HFF-Myc (cell line): ENCODE results near the gene DNHD1.

Experiments used
- DNase-seq: peaks from one replicate; pipeline ENCODE4 v3.0.0-alpha.2; 2011; ENCODE audit warnings: low read depth; ENCODE audit errors: extremely low read depth
- H3K4me3 ChIP-seq: replicated peaks from 2 replicates; pipeline ENCODE4 v1.5.1; 2011; ENCODE audit warnings: low read depth, mild to moderate bottlenecking, control low read depth, low read length
- CTCF ChIP-seq: IDR thresholded peaks from 2 replicates; pipeline ENCODE4 v1.5.1; 2012; ENCODE audit warnings: mild to moderate bottlenecking, low read depth, low read length, control low read depth; ENCODE audit errors: missing control alignments

The DNHD1 gene

GRCh38 chr11:6574816-6575715 lies 78.0 kb downstream of the DNHD1 start:
- no peak for TF ChIP-seq CTCF
- DNase-seq: no peak
- no peak overlapping the region for H3K4me3 ChIP-seq

DNA sequence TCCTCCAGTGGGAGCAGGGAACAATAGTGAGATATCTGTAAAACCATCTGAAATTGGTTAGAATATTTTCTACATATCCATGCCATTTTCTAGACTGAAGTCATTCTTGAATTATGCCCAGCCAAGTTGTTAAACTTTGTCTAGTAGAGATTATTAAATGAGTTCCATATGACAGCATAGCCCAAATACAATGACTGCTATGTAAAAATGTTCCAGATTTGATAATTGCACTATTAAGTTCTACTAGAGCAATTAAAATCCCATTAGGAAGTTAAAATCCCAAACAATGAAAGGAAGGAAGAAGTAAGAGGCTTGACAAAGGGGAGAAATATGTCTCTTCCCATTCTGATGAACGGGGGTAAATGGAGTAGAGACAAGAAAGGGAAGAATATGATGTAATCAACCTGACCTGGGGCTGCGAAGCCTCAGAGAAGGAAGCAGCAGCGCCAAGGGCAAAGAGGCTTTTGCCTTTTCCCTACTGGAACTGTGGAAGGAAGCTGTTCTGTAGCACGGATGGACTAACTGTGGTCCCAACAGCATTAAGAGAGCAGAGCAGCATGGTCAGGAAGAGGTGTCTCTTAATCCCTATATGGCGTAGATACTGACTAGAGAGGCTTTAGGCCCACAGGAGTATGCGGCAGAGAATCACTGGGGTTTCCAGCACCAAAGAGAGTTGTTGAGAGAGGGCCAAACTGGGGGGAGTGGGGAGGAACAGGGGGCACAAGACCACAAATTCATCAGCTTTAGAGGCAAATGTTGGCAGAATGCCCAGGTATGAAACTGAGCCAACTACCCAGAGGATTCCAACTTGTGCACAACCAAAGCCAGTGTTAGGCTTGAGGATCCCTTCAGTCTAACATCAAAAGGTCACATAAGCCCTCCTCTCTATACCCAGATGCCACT lies 79.6 kb downstream of the DNHD1 start:
- no peak overlapping the region for H3K4me3 ChIP-seq
- TF ChIP-seq CTCF: no peak
- DNase-seq: peak; percentile 83

- no peak overlapping the region for H3K4me3 ChIP-seq
- no peak for TF ChIP-seq CTCF
Measured at GRCh38 chr11:6578134-6578533, 81.1 kb downstream of the DNHD1 start.

GRCh38 chr11:6579681-6580080 lies 82.6 kb downstream of the DNHD1 start:
- no peak for DNase-seq
- H3K4me3 ChIP-seq: no peak overlapping the region
- TF ChIP-seq CTCF: no peak

More at GRCh38 chr11:6578134-6578533, 81.1 kb downstream of the DNHD1 start:
- DNase-seq: no peak

DNA sequence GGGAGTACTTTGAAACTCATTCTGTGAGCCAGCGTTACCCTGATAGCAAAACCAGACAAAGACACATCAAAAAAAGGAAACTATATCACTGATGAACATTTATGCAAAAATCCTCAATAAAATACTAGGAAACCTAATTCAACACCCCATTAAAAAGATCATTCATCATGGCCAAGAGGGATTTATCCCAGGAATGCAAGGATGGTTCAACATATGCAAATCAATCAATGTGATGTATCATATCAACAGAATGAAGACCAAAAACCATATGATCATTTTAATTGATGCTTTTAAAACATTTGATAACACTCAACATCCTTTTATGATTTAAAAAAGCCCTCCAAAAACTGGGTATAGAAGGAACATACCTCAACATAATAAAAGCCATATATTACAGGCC lies 86.5 kb downstream of the DNHD1 start:
- no peak overlapping the region for H3K4me3 ChIP-seq
- DNase-seq: no peak
- no peak for TF ChIP-seq CTCF

GRCh38 chr11:6584528-6584927 lies 87.4 kb downstream of the DNHD1 start:
- no peak overlapping the region for H3K4me3 ChIP-seq
- no peak for TF ChIP-seq CTCF
- DNase-seq: no peak
